ENCODE results near the gene YAF2.

Gene YAF2

GRCh38 chr12:42162193-42162592, 75.9 kb downstream of the YAF2 start:
- H3K4me1 Mint-ChIP-seq = no peaks in the 10 kb centered on the region
- H3K9me3 Mint-ChIP-seq = no peaks in the 10 kb centered on the region
- H3K27ac Mint-ChIP-seq = peak overlapping the region; percentile 88
- peaks cover 40% of the 10 kb centered on the region for H3K36me3 Mint-ChIP-seq (ENCODE audit: low read depth)
- TF ChIP-seq CTCF (IDR thresholded peaks at IDR 0.05) = no peak
- H3K27me3 Mint-ChIP-seq (ENCODE audit: low read depth, poor library complexity) = no peaks in the 10 kb centered on the region
- H3K4me3 Mint-ChIP-seq = no peak overlapping the region
- DNase-seq = no peak

GRCh38 chr12:42161529-42161928, 76.5 kb downstream of the YAF2 start:
- Mint-ChIP-seq H3K36me3 (ENCODE audit: low read depth) (peaks cover 37% of the 10 kb centered on the region), H3K27ac (peak overlapping the region; percentile 71), H3K9me3 (no peaks in the 10 kb centered on the region), H3K4me3 (no peak overlapping the region), H3K27me3 (ENCODE audit: low read depth, poor library complexity) (no peaks in the 10 kb centered on the region), H3K4me1 (peaks cover 3% of the 10 kb centered on the region)
- DNase-seq = no peak
- no peak for TF ChIP-seq CTCF (IDR thresholded peaks at IDR 0.05)

GRCh38 chr12:42156232-42156631, 81.8 kb downstream of the YAF2 start:
- Mint-ChIP-seq H3K27me3 (ENCODE audit: low read depth, poor library complexity) (no peaks in the 10 kb centered on the region), H3K36me3 (ENCODE audit: low read depth) (peaks cover 12% of the 10 kb centered on the region), H3K4me3 (no peak overlapping the region), H3K27ac (peak overlapping the region; percentile 90), H3K4me1 (peaks cover 10% of the 10 kb centered on the region), H3K9me3 (no peaks in the 10 kb centered on the region)
- DNase-seq = no peak
- TF ChIP-seq CTCF (IDR thresholded peaks at IDR 0.05) = no peak

GRCh38 chr12:42145552-42146215, 92.4 kb downstream of the YAF2 start:
- peaks cover 42% of the 10 kb centered on the region for H3K4me1 Mint-ChIP-seq
- TF ChIP-seq CTCF (IDR thresholded peaks at IDR 0.05) = no peak
- H3K36me3 Mint-ChIP-seq (ENCODE audit: low read depth) = peaks cover 4% of the 10 kb centered on the region
- peak overlapping the region; percentile 73 for H3K4me3 Mint-ChIP-seq
- no peaks in the 10 kb centered on the region for H3K9me3 Mint-ChIP-seq
- H3K27ac Mint-ChIP-seq = no peak overlapping the region
- no peak for DNase-seq
- no peaks in the 10 kb centered on the region for H3K27me3 Mint-ChIP-seq (ENCODE audit: low read depth, poor library complexity)

- TF ChIP-seq CTCF (IDR thresholded peaks at IDR 0.05) = no peak
- peaks cover 45% of the 10 kb centered on the region for H3K4me1 Mint-ChIP-seq
- peaks cover 7% of the 10 kb centered on the region for H3K36me3 Mint-ChIP-seq (ENCODE audit: low read depth)
- no peaks in the 10 kb centered on the region for H3K27me3 Mint-ChIP-seq (ENCODE audit: low read depth, poor library complexity)
- H3K27ac Mint-ChIP-seq = peak overlapping the region; percentile 63
- DNase-seq = no peak
- H3K4me3 Mint-ChIP-seq = peak overlapping the region; percentile 73
- no peaks in the 10 kb centered on the region for H3K9me3 Mint-ChIP-seq
Measured at GRCh38 chr12:42145197-42145549, 92.9 kb downstream of the YAF2 start.
